ENCODE measurements around the gene CYP2B6. TPM values are rescaled to one million over a fixed set of nuclear protein-coding genes. Genes with fewer than 3 reads are reported as not detected.

The CYP2B6 gene
- not detected in 2 replicates for total RNA-seq

DNA sequence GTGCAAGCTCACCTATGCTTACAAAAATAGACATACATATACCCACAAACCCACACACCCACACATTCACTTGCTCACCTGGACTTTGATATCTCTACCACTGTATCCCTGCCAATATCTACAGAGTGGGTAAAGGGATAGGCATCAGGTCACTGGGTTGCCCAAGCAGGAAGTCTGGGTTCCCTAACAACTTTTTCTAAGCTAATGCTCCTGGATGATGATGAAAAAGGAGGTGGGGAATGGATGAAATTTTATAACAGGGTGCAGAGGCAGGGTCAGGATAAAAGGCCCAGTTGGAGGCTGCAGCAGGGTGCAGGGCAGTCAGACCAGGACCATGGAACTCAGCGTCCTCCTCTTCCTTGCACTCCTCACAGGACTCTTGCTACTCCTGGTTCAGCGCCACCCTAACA is at the start of gene CYP2B6:
Gene CYP2B6 (plus strand): TSS at position 311 of the 410 bp plus-strand sequence. CDS start 24 bp downstream, at position 335.

Other genes starting within 250 kb of the CYP2B6 start
- 2.5 and 2.8 TPM in 2 replicates for gene ACTMAP, start 240.8 kb upstream of the CYP2B6 start, total RNA-seq
- 111 and 151 TPM in 2 replicates for gene SNRPA, start 240.1 kb upstream of the CYP2B6 start, total RNA-seq
- 0.88 and 0.92 TPM in 2 replicates for gene MIA, start 215.8 kb upstream of the CYP2B6 start, total RNA-seq
- gene RAB4B, start 213.0 kb upstream of the CYP2B6 start, total RNA-seq: 23.0 and 30.3 TPM in 2 replicates
- gene EGLN2, start 192.1 kb upstream of the CYP2B6 start, total RNA-seq: 66.5 and 80.6 TPM in 2 replicates
- not detected in 2 replicates for gene CYP2A6, start 140.8 kb upstream of the CYP2B6 start, total RNA-seq
- not detected in 2 replicates for gene CYP2A7, start 109.1 kb upstream of the CYP2B6 start, total RNA-seq
- gene CYP2A13, start 97.2 kb downstream of the CYP2B6 start, total RNA-seq: not detected in 2 replicates
- 0.07 TPM in 1 of 2 replicates, not detected in the other for gene CYP2F1, start 123.2 kb downstream of the CYP2B6 start, total RNA-seq
- gene CYP2S1, start 201.9 kb downstream of the CYP2B6 start, total RNA-seq: 24.9 and 26.9 TPM in 2 replicates
- 73.9 and 87.1 TPM in 2 replicates for gene AXL, start 227.9 kb downstream of the CYP2B6 start, total RNA-seq